Measurements from ENCODE around the gene SCN9A.
A peak's percentile ranks its signal among the peaks of the same experiment; 100 is the strongest.
"Not testable (repeated sequence)": the region's sequence is repeated elsewhere in the genome, so short reads cannot be mapped to it uniquely, and the experiment has no call there.

SCN9A gene

DNA sequence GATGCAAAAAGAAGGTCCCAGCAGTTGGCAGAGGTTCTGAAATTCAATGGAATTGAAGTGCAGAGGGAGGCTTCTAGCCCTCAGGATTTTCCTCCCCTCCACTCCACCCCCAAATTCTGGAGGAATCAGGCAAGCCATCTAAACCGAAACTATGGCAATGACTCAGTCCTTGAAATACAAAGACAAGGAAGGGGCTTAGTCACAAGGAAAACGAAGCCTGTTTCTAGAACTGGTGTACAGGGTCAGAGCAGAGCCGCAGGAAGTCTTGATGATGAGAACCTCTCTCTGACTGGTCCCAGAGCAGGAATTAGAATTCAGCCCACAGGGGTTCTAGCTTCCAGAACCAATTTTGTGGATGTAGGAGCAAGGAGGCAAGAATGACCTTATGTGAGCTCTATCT, 136.2 kb downstream of the SCN9A start:
- no peak for DNase-seq

DNA sequence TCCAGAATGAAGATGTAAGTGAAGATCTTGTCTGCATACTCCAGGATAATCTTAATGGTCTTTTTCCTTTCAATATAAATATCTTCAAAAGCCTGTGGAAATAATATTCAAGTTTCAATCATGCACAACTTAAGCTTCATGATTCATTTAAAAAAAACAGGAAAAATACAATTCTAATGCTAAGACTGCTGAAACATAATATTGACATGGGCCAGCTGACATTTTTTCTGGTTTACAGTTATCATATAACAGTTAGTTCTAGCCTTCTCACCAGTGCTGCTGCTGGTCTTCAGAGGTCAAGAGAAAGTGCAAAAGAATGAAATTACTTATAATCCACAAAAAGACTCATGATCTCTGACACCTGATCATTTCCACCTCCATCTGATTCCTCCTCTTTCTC, 137.6 kb downstream of the SCN9A start:
- no peak for DNase-seq

DNA sequence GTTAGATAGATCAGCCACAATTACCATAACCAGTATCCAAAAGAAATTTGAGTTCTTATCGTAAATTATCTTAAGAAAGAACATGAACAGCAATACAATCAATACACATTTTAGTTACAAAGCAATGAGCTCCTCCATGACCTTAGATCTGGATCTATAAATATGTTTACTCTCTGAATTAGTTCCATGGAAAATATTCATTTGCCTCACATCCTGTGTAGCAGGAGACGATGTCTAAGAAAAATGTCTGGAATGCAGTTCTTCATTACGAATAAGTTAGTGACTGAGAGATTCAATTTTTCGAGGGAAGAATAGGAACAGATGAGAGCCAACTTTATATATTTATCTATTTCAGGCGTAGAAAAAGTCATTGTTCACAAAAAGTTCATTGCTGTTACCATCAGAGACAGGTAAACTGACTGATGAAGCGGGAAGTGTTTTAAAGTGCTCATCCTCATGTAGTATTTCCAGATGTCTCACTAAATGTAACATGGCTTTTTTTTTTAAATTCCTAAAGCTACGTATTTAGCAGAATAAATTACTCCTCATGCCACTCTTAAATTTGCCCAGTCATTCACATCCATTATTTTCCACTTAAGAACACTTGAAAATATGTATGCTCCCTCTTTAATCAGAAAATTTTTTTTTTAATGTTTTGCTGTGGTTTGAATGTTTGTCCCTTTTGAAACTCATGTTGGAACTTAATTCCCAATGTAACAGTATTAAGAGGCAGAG, 141.5 kb downstream of the SCN9A start:
- DNase-seq: no peak

DNA sequence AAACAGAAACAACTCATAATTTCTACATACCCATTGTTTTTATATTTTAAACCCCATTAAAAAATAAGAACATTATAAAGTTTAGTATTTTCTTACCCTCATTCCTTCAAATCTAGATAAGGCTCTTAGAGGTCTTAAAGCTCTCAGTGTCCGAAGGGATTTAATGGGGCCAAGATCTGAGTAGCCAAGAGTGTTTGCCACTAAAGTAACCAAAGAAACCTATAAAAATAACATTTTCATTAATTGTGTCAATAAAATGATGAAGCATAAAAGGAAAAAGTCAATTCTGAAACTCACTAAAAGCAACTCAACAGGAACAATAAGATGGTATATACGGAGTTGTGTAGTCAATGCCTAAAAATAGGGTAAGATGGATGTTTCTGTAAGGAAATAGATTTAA, 142.5 kb downstream of the SCN9A start:
- DNase-seq: no peak

DNA sequence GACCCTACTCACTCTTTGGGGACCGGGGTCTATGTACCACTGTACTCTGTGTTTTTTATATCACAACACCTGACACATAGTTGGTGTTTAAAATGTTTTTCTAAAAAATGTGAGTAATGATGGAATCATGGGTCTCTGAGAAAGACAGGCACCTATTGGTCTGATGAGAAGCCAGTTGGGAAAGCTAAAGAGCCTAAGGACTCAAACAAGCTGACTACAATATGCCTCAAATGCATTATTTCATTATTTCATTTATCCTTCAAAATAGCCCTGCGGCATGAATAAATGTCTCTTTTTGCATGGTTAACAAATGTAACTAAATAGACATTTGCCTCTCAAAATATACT, 145.0 kb downstream of the SCN9A start:
- no peak for DNase-seq

DNA sequence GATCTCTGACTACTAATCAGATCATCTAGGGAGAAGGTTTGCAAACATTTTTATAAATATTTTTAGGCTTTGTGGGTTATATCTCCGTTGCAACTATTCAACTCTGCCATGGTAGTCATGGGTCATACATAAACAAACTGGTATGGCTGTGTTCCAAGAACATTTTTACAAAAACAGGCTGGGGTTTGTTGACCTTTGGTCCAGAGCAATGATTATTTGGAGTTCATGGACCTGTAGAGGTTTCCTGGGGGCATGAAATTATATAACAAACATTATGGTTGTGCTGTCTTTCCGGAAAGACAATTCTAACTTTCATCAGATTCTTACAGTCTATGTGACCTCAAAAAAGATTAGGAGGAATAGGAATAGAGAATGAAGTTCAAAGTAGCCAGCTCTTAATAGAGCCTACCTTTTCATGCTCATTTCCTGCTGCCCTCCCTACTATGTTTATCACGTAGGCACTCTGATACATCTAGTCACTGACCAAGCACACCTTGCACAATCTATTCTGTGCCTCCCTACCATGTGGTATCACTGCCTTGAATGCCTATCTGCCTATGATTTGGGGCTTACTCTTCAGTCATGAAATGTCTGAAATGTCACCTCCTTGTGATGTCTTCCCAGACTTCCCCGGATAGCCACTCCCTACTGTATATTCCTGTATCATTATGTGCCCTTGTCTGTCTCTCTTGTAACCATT, 145.6 kb downstream of the SCN9A start:
- no peak for DNase-seq

DNA sequence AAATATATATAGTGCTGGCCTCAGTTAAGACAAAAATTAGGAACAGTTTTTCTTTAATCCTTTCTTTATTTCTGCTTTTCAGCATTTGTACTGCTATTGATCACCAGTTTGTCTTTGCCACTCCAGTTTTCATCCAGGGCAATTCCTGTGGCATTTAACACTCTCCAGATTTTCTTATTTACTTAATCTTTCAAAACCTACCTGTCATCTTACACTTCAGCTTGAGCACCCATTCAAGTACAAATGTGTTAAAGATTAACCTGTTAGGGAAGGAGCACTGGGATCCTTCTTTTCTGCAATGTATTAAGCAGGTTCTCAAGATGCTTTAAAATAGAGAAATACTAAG, 146.1 kb downstream of the SCN9A start:
- DNase-seq: no peak

DNA sequence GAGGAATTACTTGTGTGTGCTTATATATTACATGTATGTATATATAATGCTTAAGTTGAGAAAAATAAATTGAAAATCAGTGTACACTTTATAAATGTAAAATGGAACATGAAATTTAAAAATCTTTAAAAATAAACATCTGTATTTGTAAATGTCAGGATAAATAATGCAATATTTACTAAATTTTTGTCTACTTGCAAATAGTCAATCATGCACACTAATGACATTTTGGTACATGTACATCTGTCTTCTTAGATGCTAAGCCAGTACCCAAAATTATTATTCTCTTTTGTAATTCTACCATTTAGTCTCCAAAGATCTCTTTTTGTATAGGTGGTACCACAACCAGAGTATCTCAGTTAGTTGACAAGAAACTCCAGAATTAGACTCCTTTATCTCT, 151.5 kb downstream of the SCN9A start:
- DNase-seq: no peak

DNA sequence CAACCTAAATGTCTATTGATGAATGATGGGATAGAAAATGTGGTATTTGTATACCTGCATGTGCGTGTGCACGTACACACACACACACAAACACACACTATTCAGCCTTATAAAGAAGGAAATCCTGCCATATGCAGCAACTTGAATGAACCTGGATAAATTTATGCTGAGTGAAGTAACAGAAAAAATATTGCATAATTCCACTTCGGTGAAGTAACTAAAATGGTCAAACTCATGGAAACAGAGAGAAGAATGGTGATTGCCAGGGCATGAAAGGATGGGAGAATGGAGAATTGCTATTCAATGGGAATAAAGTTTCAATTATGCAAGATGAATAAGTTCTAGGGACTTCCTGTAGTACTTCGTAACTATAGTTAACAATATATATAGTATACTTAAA, 152.4 kb downstream of the SCN9A start:
- no peak for DNase-seq

DNA sequence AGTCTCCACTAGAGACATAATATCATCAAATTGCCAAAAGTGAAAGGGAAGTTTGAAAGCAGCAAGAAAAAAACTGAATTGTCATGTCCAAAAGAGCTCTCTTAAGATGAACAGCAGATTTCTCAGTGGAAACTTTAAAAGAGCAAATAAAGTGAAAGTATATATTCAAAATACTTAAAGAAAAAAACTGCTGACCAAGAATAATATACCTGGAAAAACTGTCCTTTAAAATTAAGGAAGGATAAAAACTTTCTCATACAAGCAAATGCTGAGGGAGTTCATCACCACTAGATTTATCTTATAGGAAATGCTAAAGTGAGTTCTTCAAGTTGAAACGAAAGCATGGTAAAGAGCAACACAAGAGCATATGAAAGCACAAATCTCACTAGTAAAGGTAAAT, 164.7 kb downstream of the SCN9A start:
- DNase-seq: no peak

DNA sequence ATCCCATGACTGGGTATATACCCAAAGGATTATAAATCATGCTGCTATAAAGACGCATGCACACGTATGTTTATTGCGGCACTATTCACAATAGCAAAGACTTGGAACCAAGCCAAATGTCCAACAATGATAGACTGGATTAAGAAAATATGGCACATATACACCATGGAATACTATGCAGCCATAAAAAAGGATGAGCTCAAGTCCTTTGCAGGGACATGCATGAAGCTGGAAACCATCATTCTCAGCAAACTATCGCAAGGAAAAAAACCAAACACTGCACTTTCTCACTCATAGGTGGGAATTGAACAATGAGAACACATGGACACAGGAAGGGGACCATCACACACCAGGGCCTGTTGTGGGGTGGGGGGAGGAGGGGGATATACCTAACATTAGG, 165.8 kb downstream of the SCN9A start:
- not testable (repeated sequence) for DNase-seq

DNA sequence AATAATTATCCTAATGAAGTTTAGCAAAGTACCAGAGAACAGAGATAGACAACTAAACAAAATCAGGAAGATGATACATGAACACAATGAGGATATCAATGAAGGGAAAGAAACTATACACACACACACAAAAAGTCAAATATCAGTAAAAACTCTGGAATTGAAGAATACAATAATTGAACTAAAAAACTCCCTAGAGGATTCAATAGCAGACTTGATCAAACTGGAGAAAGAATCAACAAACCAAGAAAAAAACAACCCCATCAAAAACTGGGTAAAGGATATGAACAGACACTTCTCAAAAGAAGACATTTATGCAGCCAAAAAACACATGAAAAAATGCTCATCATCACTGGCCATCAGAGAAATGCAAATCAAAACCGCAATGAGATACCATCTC, 166.4 kb downstream of the SCN9A start:
- DNase-seq: not testable (repeated sequence)

DNA sequence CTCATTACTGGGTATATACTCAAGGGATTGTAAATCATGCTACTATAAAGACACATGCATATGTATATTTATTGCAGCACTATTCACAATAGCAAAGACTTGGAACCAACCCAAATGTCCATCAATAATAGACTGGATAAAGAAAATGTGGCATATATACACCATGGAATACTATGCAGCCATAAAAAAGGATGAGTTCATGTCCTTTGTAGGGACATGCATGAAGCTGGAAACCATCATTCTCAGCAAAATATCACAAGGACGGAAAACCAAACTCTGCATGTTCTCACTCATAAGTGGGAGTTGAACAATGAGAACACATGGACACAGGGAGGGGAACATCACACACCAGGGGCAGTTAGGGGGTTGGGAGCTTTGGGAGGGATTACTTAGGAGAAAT, 169.6 kb downstream of the SCN9A start:
- DNase-seq: not testable (repeated sequence)

DNA sequence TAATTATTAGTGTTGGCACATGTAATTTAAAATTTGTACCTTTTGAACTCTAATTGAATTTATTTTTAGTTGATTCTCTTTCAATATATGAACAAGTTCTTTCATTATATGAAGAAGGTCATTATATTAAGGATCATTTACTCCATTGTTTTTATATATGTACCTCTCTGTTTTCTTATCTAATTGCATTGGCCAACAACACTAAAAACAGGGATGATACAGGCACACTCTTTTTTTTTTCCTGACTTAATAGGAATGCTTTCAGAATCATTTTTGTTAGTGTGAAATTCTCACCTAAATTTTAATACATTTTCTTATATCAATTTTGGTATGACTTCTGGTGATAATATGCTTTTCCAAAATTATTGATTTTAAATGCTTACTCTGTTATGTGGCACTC, 173.0 kb downstream of the SCN9A start:
- DNase-seq: no peak

DNA sequence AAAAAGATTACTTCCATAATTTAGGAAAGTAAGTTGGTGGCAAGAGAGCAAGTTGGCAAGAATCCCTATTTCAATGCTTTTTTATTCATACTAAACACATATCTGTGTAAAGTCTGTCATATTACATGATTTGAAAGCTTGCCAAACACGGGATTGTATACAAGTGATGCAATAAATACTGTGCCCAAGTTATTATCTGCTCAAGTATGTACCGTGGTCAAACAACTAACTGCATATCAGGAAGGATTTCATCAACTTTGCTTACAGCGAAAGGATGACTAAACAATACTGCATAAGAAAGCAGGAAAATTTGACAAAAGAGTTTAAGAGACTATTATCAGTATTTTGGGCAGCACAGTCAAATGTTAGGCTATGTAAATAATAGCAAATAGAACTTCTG, 178.3 kb downstream of the SCN9A start:
- no peak for DNase-seq

DNA sequence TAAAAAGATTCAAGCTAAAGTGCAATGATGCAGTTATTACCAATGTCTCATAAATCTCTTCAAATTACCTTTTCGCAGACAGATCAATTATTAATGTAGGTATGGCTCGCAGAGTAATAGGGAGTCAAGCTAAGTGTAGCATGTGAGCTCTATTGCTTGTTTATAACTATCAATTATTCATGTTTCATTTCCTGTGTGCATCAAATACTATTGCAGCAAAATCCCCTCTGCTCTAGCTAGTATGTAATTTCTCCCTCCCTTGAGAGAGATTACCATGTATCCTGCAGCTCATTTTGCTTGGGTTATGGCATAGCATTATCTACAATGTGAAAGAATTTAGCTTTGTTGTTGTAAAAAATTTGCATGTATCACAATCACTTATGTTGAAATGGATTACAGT, 182.3 kb downstream of the SCN9A start:
- no peak for DNase-seq

DNA sequence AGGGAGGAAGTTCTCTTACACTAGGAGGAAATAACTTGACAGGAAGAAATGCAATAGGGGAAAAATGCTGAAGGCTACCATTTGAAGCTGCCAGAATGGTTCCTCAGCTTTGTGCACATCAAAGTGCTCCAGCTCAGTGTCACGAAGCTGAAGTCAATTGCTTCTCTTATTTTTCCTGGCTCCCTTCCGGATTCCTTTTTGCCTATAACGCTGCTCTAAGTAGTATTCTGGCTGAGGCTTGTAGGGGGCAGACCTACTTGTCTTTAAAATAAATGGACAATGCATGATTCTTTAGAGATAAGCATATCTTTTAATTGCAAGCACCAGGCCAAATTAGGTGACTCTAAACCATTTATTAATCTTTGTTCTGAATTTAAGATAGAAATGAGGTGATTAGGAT, 187.7 kb downstream of the SCN9A start:
- DNase-seq: no peak

DNA sequence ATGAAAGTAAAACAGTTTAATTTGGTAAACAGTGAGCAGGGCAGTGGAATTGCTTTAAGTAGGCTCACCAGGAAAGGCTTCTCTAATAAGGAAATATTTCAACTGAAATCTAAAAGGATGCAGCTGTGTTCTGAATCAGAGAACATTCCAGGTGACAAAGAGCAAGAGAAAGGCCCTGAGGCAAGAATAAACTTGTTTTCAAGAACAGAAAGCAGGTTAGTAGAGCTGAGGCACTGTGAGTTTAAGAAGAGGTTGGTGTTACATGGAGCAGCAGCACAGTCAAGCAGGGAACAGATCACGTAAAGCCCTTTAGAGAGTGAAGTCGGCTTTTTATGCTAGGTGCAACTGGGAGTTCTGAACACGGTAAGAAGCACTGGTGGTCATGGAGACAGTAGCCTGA, 191.0 kb downstream of the SCN9A start:
- no peak for DNase-seq

DNA sequence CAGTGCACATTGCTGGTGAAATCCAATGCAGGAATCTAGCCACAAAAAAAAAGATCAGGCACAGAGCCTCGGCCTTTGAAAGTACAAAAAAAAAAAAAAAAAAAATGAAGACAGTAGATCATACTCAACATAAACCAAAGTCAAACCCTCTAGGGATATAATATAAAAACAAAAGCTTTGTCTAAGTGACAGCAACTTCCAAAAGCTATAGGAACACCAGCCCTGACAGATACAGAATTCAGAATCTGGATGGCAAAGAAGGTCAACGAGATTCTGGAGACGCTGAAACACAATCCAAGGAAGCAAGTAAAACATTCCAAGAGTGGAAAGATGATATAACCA, 194.0 kb downstream of the SCN9A start:
- DNase-seq: no peak

DNA sequence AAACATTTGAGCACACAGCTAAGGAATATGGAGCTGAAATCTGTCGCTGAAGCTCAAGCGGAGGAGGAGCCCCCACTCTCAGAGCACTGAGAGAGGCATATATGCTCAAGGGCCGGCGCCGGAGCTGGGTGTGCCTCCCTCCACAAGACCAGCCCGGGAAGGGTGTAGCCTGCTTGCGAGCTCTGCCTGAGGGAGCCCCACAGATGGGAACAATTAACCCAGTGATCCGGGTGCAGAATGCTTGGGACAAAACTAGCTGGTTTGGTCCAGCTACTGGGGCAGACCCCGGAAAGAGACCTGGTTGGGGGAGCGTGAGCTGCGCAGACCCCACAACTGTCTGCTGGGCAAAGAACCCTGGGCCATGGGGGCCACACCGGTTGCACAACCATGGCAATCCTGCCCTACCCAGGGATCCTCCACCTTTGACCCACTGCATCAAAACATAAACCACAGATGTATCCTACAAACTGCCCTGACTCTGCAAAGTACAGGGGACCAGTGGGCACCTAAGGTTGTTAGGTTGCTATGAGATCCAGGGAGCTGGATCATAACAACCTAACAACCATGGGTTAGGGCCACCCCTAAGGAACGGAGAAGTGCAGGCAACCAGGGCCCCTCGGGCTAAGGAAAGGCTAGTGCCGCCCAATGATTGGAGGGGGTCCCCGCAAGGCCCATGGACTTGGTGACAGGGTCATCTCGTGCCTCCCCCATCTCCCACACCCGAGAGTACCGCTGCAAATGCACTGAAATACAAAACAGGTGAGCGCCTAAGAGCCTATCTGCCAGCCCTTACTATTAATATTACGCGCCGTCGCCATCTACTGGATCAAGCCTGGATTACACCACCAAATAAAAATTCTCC, 194.6 kb downstream of the SCN9A start:
- peak; percentile 45 for DNase-seq

DNA sequence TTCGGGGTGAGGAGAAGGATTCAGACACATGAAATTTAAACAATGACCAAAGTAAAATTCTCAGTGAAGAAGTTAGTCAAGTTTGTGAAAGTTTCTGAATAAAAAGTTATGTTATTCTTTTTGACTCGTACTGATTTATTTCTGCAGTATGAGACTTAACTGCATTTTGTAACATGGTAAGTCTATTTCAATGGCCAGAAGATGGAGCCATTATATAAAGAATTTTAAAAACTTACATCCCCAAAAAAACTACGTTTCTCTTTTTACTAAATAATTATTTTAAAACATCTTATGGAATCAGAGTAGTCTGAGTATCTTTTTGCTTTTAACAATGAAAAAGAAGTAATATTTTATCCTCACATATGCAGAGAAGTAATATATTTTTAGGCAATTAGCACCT, 196.5 kb downstream of the SCN9A start:
- DNase-seq: no peak

DNA sequence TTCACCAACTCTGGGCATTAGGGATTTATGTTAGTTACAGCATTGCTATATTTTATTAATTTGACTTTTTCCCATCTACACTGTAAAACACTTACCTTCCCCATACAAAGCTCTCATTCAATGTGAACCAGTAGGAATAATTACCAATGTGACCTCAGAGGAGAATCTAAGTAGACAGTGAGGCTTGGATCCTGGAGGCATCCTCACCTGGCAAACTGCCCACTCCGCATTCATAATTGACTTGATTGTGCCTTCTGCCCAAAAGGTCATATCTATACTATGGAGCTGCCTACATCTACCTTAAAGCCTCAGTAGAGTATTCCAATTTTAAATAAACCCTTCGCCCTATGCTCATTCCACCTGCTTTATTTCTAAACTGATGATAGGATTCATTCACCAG, 202.5 kb downstream of the SCN9A start:
- DNase-seq: no peak

DNA sequence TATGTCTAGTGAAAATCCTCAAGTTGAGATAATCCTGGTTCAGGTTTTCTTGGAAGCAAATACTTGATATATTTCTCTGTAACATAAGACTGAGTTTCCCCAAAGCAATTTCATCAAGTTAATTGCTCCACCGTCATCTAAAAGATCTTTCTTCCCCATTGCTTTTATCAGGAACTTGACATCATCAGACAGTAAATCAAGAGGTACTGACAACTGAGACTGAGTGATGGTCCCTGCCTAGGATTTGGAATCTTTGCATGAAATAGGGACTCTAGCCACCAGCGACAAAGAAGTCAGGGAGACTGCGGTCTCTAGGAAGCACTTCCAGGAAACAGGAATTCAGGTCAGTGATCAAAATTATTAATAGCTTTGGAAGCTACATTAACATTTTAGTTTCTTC, 204.5 kb downstream of the SCN9A start:
- DNase-seq: no peak

DNA sequence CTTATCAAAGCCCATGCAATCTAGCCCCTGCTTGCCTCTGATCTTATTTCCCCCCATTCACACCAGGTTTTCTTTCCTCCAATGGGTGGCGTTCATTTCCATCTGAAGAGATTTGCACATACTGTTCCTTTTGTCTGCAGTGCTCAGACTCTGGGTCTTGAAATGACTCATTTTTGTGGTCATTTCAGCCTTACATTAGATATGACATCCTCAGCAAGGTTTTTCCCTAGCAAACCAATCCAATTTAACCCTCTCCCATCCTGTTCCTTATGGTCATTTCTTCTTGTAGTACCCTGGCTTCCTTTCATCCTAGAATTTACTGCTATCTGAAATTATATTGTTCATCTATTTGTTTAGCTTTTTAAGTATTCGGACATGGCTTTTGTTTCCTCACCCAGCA, 205.4 kb downstream of the SCN9A start:
- peak; percentile 18 for DNase-seq
